CD14-positive monocyte (primary cell): ENCODE results near the gene ZNF407. TPM values are rescaled to one million over a fixed set of nuclear protein-coding genes. Genes with fewer than 3 reads are reported as not detected.

ENCODE experiments used
- DNase-seq, 3 donors: peaks; one replicate each; pipeline ENCODE4 v3.0.0-alpha.2; 2011 to 2022
- H2AFZ ChIP-seq: 2 replicates; pipeline ENCODE4 v1.6.0; 2012; ENCODE audit warnings: mild to moderate bottlenecking, low read depth, low read length, inconsistent platforms; ENCODE audit not compliant: insufficient read depth, poor library complexity, severe bottlenecking
- H3K27ac ChIP-seq, 2 donors: 1 replicate in 1 of 2; 2 replicates in 1 of 2; pipeline ENCODE4 v1.5.1; 2012 to 2013; ENCODE audit warnings: low read length in 2 of 2, control low read depth in 1 of 2, inconsistent platforms in 1 of 2, low read depth in 1 of 2, mild to moderate bottlenecking in 1 of 2
- H3K27me3 ChIP-seq, 2 donors: one replicate each; pipeline versions ENCODE4 v1.6.0 to v1.6.1; 2011 to 2013; ENCODE audit warnings: low read length in 2 of 2; ENCODE audit not compliant: control insufficient read depth in 2 of 2, insufficient read depth in 2 of 2
- H3K36me3 ChIP-seq, 2 donors: replicated peaks in 1 of 2; 1 replicate in 1 of 2; 2 replicates in 1 of 2; pipeline versions ENCODE4 v1.5.1 to v1.6.1; 2012 to 2013; ENCODE audit warnings: low read length in 2 of 2, control low read depth in 1 of 2, inconsistent platforms in 1 of 2, mild to moderate bottlenecking in 1 of 2; ENCODE audit not compliant: insufficient read depth in 2 of 2, control insufficient read depth in 1 of 2
- H3K4me1 ChIP-seq, 2 donors: 1 replicate in 1 of 2; 2 replicates in 1 of 2; pipeline versions ENCODE4 v1.5.1 to v1.6.1; 2012 to 2013; ENCODE audit warnings: low read length in 2 of 2, control low read depth in 1 of 2, inconsistent platforms in 1 of 2, mild to moderate bottlenecking in 1 of 2, moderate library complexity in 1 of 2; ENCODE audit not compliant: insufficient read depth in 2 of 2, control insufficient read depth in 1 of 2
- H3K4me2 ChIP-seq: replicated peaks from 2 replicates; pipeline ENCODE3; 2012; ENCODE audit warnings: low read length, moderate library complexity, mild to moderate bottlenecking; ENCODE audit not compliant: poor library complexity, severe bottlenecking; ENCODE audit errors: extremely low read depth
- H3K4me3 ChIP-seq, 3 experiments: fragments of 200-600 bp in 1 of 3; sonication (generic) in 1 of 3; replicated peaks in 1 of 3; 1 replicate in 2 of 3; 2 replicates in 1 of 3; pipeline ENCODE4 v1.5.1; 2011 to 2013; ENCODE audit warnings: low read length in 3 of 3, mild to moderate bottlenecking in 3 of 3, control low read depth in 2 of 3, low read depth in 2 of 3, inconsistent platforms in 1 of 3, moderate library complexity in 1 of 3
- H3K79me2 ChIP-seq: 2 replicates; pipeline ENCODE4 v1.6.0; 2012; ENCODE audit warnings: mild to moderate bottlenecking, control low read depth, inconsistent platforms, low read length, moderate library complexity; ENCODE audit not compliant: insufficient read depth
- H3K9ac ChIP-seq: 2 replicates; pipeline ENCODE4 v1.6.0; 2017; ENCODE audit warnings: low read length, mild to moderate bottlenecking; ENCODE audit not compliant: insufficient read depth, poor library complexity, severe bottlenecking
- H3K9me3 ChIP-seq, 2 donors: replicated peaks in 1 of 2; 1 replicate in 1 of 2; 2 replicates in 1 of 2; pipeline versions ENCODE4 v1.5.1 to v1.6.1; 2012 to 2013; ENCODE audit warnings: low read length in 2 of 2, control low read depth in 1 of 2; ENCODE audit not compliant: control insufficient read depth in 1 of 2, insufficient read depth in 1 of 2
- H4K20me1 ChIP-seq: 2 replicates; pipeline ENCODE4 v1.6.0; 2012; ENCODE audit warnings: mild to moderate bottlenecking, low read length, control low read depth, moderate library complexity; ENCODE audit not compliant: insufficient read depth
- H3K27ac Mint-ChIP-seq, 7 donors: one replicate each; pipeline ENCODE4 v1.8.0; 2020; ENCODE audit warnings: mild to moderate bottlenecking in 7 of 7, mixed read lengths in 7 of 7, moderate library complexity in 6 of 7, inconsistent platforms in 2 of 7
- H3K27me3 Mint-ChIP-seq, 3 donors: one replicate each; pipeline ENCODE4 v1.8.0; 2021 to 2022; ENCODE audit warnings: low read depth in 3 of 3, mild to moderate bottlenecking in 3 of 3, mixed read lengths in 3 of 3, moderate library complexity in 3 of 3, inconsistent platforms in 1 of 3
- H3K36me3 Mint-ChIP-seq, 2 donors: one replicate each; pipeline ENCODE4 v1.8.0; 2020; ENCODE audit warnings: mixed read lengths in 2 of 2, inconsistent platforms in 1 of 2, mild to moderate bottlenecking in 1 of 2
- H3K4me1 Mint-ChIP-seq: one replicate; pipeline ENCODE4 v1.8.0; 2020; ENCODE audit warnings: mild to moderate bottlenecking, mixed read lengths
- H3K4me3 Mint-ChIP-seq, 2 donors: one replicate each; pipeline ENCODE4 v1.8.0; 2020; ENCODE audit warnings: mild to moderate bottlenecking in 2 of 2, mixed read lengths in 2 of 2, moderate library complexity in 1 of 2
- H3K9me3 Mint-ChIP-seq, 7 donors: one replicate each; pipeline ENCODE4 v1.8.0; 2020 to 2022; ENCODE audit warnings: mixed read lengths in 7 of 7, mild to moderate bottlenecking in 6 of 7, moderate library complexity in 6 of 7, inconsistent platforms in 2 of 7
- WGBS: methylation state at CpG from one replicate; pipeline ENCODE4 v1.1.5; 2013; ENCODE audit warnings: missing lambda C conversion rate; ENCODE audit not compliant: insufficient coverage; 5-methylcytosine and 5-hydroxymethylcytosine counted together
- intact Hi-C, 2 donors: fragments of 100-400 bp; cut with micrococcal nuclease; formaldehyde crosslinking; loops; one replicate each; pipeline versions ENCODE4 v1.15.0 to v1.15.1; 2023
- polyA plus RNA-seq, 3 donors: library from polyadenylated mRNA; depleted of rRNA in 1 of 3; unstranded in 2 of 3; stranded (reverse) in 1 of 3; fragments of 300-500 nt in 2 of 3; fragments of >200 nt in 1 of 3; fragmentation: Illumina TruSeq in 2 of 3; gene quantifications; 1 replicate in 2 of 3; 2 replicates in 1 of 3; pipeline ENCODE4 v1.2.3, GENCODE V29; 2012 to 2021
- TF ChIP-seq, protein P1 (sequence below): fragments of 200-600 bp; IDR thresholded peaks from one replicate; pipeline ENCODE4 v1.8.0; 2022; ENCODE audit warnings: antibody characterized with exemption, mild to moderate bottlenecking

Gene ZNF407
- polyA plus RNA-seq, 3 donors = 1.3 to 3.6 (median 1.6) TPM

DNA sequence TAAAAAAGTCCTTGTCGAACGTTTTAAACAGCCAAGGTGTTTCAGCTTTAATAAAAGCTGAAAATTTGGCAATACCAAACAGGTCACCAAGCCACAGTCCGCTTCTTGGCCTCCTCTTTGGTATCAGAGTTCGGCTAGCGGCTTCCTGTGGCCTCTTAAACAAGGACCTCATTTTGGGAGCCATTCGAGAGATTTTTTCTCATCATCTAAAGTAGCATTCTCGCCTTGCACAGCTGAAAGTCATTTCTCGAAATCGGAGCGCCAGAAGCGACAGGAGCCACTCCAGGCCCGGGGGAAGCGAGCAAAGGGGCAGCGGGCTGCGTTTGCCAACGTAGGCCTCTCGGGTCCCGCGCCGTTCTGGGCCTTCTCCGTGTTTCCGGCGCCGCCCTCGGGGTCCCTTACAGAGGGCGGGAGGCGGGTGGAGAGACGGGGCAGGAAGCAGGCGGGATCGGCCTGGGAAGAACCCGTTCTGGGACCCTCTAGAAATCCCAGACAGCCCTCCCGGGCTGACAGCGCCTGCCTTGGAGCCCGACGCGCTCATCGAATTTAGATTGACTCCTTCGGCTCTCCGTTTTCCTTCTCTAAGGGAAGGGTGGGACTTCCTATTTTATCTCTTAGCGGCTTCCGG, 522 bp upstream of the ZNF407 start:
- Histone ChIP-seq H3K79me2 (peaks cover 87% of the 10 kb centered on the region), H3K4me3 (peak overlapping the region; percentile 85 to 97 (median 85)), H3K4me1 (peaks cover 39 to 46% of the 10 kb centered on the region in 2 donors), H3K4me2 (peak overlapping the region; percentile 92), H4K20me1 (peaks cover 19% of the 10 kb centered on the region), H3K27me3 (no peaks in the 10 kb centered on the region), H3K9ac (peak overlapping the region; percentile 95), H3K36me3 (peaks cover 0 to 6% of the 10 kb centered on the region in 2 donors), H3K9me3 (no peaks in the 10 kb centered on the region), H2AFZ (peak overlapping the region; percentile 94), H3K27ac (peak overlapping the region; percentile 94 to 98)
- H3K36me3 Mint-ChIP-seq = peaks cover 14 to 28% of the 10 kb centered on the region in 2 donors
- peak overlapping the region; percentile 96 to 99 (median 98) for H3K27ac Mint-ChIP-seq
- no peaks in the 10 kb centered on the region for H3K27me3 Mint-ChIP-seq
- TF ChIP-seq, protein P1, sequence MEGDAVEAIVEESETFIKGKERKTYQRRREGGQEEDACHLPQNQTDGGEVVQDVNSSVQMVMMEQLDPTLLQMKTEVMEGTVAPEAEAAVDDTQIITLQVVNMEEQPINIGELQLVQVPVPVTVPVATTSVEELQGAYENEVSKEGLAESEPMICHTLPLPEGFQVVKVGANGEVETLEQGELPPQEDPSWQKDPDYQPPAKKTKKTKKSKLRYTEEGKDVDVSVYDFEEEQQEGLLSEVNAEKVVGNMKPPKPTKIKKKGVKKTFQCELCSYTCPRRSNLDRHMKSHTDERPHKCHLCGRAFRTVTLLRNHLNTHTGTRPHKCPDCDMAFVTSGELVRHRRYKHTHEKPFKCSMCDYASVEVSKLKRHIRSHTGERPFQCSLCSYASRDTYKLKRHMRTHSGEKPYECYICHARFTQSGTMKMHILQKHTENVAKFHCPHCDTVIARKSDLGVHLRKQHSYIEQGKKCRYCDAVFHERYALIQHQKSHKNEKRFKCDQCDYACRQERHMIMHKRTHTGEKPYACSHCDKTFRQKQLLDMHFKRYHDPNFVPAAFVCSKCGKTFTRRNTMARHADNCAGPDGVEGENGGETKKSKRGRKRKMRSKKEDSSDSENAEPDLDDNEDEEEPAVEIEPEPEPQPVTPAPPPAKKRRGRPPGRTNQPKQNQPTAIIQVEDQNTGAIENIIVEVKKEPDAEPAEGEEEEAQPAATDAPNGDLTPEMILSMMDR = no peak
- peaks cover 50% of the 10 kb centered on the region for H3K4me1 Mint-ChIP-seq
- DNase-seq = peak in 1 of 3 donors; percentile 60
- intact Hi-C loops = loop anchor here (10.0 kb wide), 2 partner anchors 102 to 352 kb away; partner anchors contain the start of gene CNDP2 (in 1 of the 2)
- H3K4me3 Mint-ChIP-seq = peak overlapping the region; percentile 91 to 95
- H3K9me3 Mint-ChIP-seq = peaks cover 0 to 3% (median 0%) of the 10 kb centered on the region in 7 donors
- under 1% methylated on average over 40 of the region's 41 CpGs for WGBS

DNA sequence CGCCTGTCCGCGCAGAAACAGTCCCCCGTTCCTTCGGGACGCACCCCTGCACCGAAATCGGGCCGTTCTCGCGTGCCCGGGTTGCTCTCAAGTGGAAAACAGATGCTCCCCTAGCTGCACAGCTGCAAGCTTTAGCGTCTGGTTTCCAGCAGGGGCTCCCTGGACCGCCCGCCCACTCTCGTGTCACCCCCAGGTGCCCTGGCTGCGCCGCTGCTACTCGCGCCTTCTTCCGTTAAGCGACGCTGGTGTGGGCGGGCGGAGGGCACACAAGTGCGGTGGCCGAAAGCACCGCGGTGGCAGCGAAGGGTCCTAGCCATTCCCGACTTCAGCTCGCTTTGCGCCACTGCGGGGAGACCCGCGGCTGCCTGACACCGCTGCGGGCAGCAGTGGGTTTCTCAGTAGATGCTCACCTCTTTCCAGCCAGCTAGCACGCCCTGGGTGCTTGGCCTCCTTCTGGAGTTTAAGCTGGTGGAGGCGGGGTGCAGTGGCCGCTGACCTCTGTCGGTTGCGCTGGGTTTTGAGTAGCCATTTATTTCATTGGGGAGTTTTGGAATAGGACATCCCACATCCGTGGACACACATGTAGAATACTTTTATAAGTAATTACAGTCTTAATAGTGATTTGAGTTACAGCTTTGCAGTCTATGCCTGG, 806 bp downstream of the ZNF407 start:
- TF ChIP-seq, protein P1 = peak; percentile 22
- Histone ChIP-seq H3K4me1 (peaks cover 34 to 38% of the 10 kb centered on the region in 2 donors), H3K27ac (peak overlapping the region; percentile 58 to 98), H3K4me2 (peak overlapping the region; percentile 92), H4K20me1 (peaks cover 31% of the 10 kb centered on the region), H3K9me3 (no peaks in the 10 kb centered on the region), H3K4me3 (peak overlapping the region; percentile 85 to 97 (median 85)), H3K9ac (peak overlapping the region; percentile 95), H3K36me3 (peaks cover 0 to 5% of the 10 kb centered on the region in 2 donors), H3K79me2 (peaks cover 88% of the 10 kb centered on the region), H3K27me3 (no peaks in the 10 kb centered on the region), H2AFZ (peak overlapping the region; percentile 94)
- peak in 2 of 3 donors; percentile 18 to 35 for DNase-seq
- peaks cover 0 to 3% (median 0%) of the 10 kb centered on the region in 7 donors for H3K9me3 Mint-ChIP-seq
- peaks cover 11 to 18% of the 10 kb centered on the region in 2 donors for H3K36me3 Mint-ChIP-seq
- intact Hi-C loops = loop anchor here (10.0 kb wide), 2 partner anchors 104 to 354 kb away; partner anchors contain the start of gene CNDP2 (in 1 of the 2)
- under 1% methylated on average over 38 of the region's 44 CpGs for WGBS
- H3K4me1 Mint-ChIP-seq = peaks cover 43% of the 10 kb centered on the region
- H3K4me3 Mint-ChIP-seq = peak overlapping the region; percentile 91 to 95
- H3K27ac Mint-ChIP-seq = peak overlapping the region; percentile 78 to 99 (median 98)
- H3K27me3 Mint-ChIP-seq = no peaks in the 10 kb centered on the region
